ENCODE results near the gene MGST2. TPM values are rescaled to one million over a fixed set of nuclear protein-coding genes. Genes with fewer than 3 reads are reported as not detected.
A peak's percentile ranks its signal among the peaks of the same experiment; 100 is the strongest.
"Not testable (repeated sequence)": the region's sequence is repeated elsewhere in the genome, so short reads cannot be mapped to it uniquely, and the experiment has no call there.

Gene MGST2
- total RNA-seq, 1 donor from 2014 or later, result 134 TPM

GRCh38 chr4:139698167-139698925 is 32.7 kb downstream of the MGST2 start:
- DNase-seq; H3K27me3 ChIP-seq (ENCODE audit: low read depth); H3K27ac ChIP-seq (replicated peaks); H3K4me1 ChIP-seq; intact Hi-C loops (cut with micrococcal nuclease); H3K9me3 ChIP-seq (replicated peaks); H3K4me3 ChIP-seq: not testable (repeated sequence)
- H3K36me3 ChIP-seq, result peaks cover 54% of the 10 kb centered on the region
- peak; percentile 12 for TF ChIP-seq CTCF (IDR thresholded peaks at IDR 0.05; ENCODE audit: borderline replicate concordance)

GRCh38 chr4:139700568-139700967 is 34.9 kb downstream of the MGST2 start:
- no peak for TF ChIP-seq CTCF (IDR thresholded peaks at IDR 0.05; ENCODE audit: borderline replicate concordance)
- H3K4me1 ChIP-seq, result peaks cover 4% of the 10 kb centered on the region
- intact Hi-C loops (cut with micrococcal nuclease), result no loop called here
- H3K27me3 ChIP-seq (ENCODE audit: low read depth), result no peaks in the 10 kb centered on the region
- H3K4me3 ChIP-seq, result no peak overlapping the region
- H3K9me3 ChIP-seq (replicated peaks), result peaks cover 6% of the 10 kb centered on the region
- H3K36me3 ChIP-seq, result peaks cover 69% of the 10 kb centered on the region
- no peak overlapping the region for H3K27ac ChIP-seq (replicated peaks)
- DNase-seq, result no peak

- Histone ChIP-seq H3K36me3 (peaks cover 53% of the 10 kb centered on the region), H3K4me1 (peaks cover 9% of the 10 kb centered on the region), H3K4me3 (no peak overlapping the region), H3K27ac (replicated peaks) (no peak overlapping the region), H3K27me3 (ENCODE audit: low read depth) (no peaks in the 10 kb centered on the region), H3K9me3 (replicated peaks) (peaks cover 7% of the 10 kb centered on the region)
- no peak for DNase-seq
- intact Hi-C loops (cut with micrococcal nuclease), result no loop called here
- TF ChIP-seq CTCF (IDR thresholded peaks at IDR 0.05; ENCODE audit: borderline replicate concordance), result no peak
These were observed 39.4 kb downstream of the MGST2 start for GRCh38 chr4:139704915-139705485.

GRCh38 chr4:139709660-139710059 is 44.0 kb downstream of the MGST2 start:
- H3K4me3 ChIP-seq, result no peak overlapping the region
- no peaks in the 10 kb centered on the region for H3K27me3 ChIP-seq (ENCODE audit: low read depth)
- no peak for TF ChIP-seq CTCF (IDR thresholded peaks at IDR 0.05; ENCODE audit: borderline replicate concordance)
- peaks cover 7% of the 10 kb centered on the region for H3K9me3 ChIP-seq (replicated peaks)
- intact Hi-C loops (cut with micrococcal nuclease), result no loop called here
- no peak for DNase-seq
- peaks cover 27% of the 10 kb centered on the region for H3K36me3 ChIP-seq
- no peak overlapping the region for H3K27ac ChIP-seq (replicated peaks)
- peaks cover 49% of the 10 kb centered on the region for H3K4me1 ChIP-seq

GRCh38 chr4:139710073-139710472 is 44.5 kb downstream of the MGST2 start:
- no peak overlapping the region for H3K27ac ChIP-seq (replicated peaks)
- no peaks in the 10 kb centered on the region for H3K27me3 ChIP-seq (ENCODE audit: low read depth)
- no peak for DNase-seq
- H3K9me3 ChIP-seq (replicated peaks), result peaks cover 7% of the 10 kb centered on the region
- TF ChIP-seq CTCF (IDR thresholded peaks at IDR 0.05; ENCODE audit: borderline replicate concordance), result no peak
- peaks cover 49% of the 10 kb centered on the region for H3K4me1 ChIP-seq
- peaks cover 23% of the 10 kb centered on the region for H3K36me3 ChIP-seq
- intact Hi-C loops (cut with micrococcal nuclease), result no loop called here
- H3K4me3 ChIP-seq, result no peak overlapping the region
